ENCODE measurements around the gene MMS22L. TPM values are rescaled to one million over a fixed set of nuclear protein-coding genes. Genes with fewer than 3 reads are reported as not detected.

The MMS22L gene
- total and polyA plus RNA-seq, 10 of the 15 experiments (the other 5 are each of a cell fraction or from before 2014, with no cell fraction given) = 5.0 to 33.9 (median 18.7) TPM

- SMC1A ChIA-PET (ENCODE audit: uncharacterized antibody, unreplicated experiment) = interaction anchor here (0.8 kb wide), 1 partner anchor 148 kb away, joined by 3 read pairs; no protein-coding TSS in a partner anchor
- H3K4me2 ChIP-seq (ENCODE audit: control insufficient read depth, insufficient read depth) = no peak overlapping the region
- RAD21 ChIA-PET (ENCODE audit: unreplicated experiment) = no interaction called here
- no peak for DNase-seq (ENCODE audit: low read depth, low spot score)
- no peaks in the 10 kb centered on the region for H4K20me1 ChIP-seq (ENCODE audit: control insufficient read depth, insufficient read depth)
- ATAC-seq = no peak
- in situ Hi-C loops (cut with MboI) = no loop called here
- WGBS (ENCODE audit: insufficient coverage, insufficient replicate concordance, low lambda C conversion rate, missing lambda C conversion rate) = 28% methylated on average over 2 of the region's 2 CpGs
- BruUV-seq (replicated peaks) = no TSS peak
- TF ChIP-seq HCFC1 (IDR thresholded peaks at IDR 0.05; ENCODE audit: low read length) (no peak), SPI1 (IDR thresholded peaks at IDR 0.05; ENCODE audit: borderline replicate concordance, insufficient read depth, low read depth, low read length) (no peak), PAX5 (IDR thresholded peaks at IDR 0.05; ENCODE audit: borderline replicate concordance, low read depth, low read length) (no peak), RUNX3 (IDR thresholded peaks at IDR 0.05; ENCODE audit: low read length) (no peak), ZZZ3 (IDR thresholded peaks at IDR 0.05; ENCODE audit: control insufficient read depth, insufficient read length, low read depth) (no peak), RFX5 (IDR thresholded peaks at IDR 0.05; ENCODE audit: low read depth, low read length) (no peak), RCOR1 (conservative IDR thresholded peaks at IDR 0.05; ENCODE audit: low read depth, low read length) (no peak), BCL11A (IDR thresholded peaks at IDR 0.05; ENCODE audit: low read depth, low read length) (no peak), ZBED1 (IDR thresholded peaks at IDR 0.05; ENCODE audit: borderline replicate concordance) (no peak), TAF1 (IDR thresholded peaks at IDR 0.05; ENCODE audit: borderline replicate concordance, low read depth, low read length) (no peak), EGR1 (IDR thresholded peaks at IDR 0.05; ENCODE audit: borderline replicate concordance in 1 of 2, low read depth in 2 of 2, low read length in 2 of 2) (no peak), BMI1 (IDR thresholded peaks at IDR 0.05; ENCODE audit: borderline replicate concordance) (no peak), CBX5 (IDR thresholded peaks at IDR 0.05; ENCODE audit: low read depth) (no peak), JUNB (IDR thresholded peaks at IDR 0.05) (no peak), ZNF274 (IDR thresholded peaks at IDR 0.05; ENCODE audit: insufficient read depth, insufficient read length) (no peak), ASH2L (IDR thresholded peaks at IDR 0.05; ENCODE audit: borderline replicate concordance, low read depth) (no peak), ESRRA (IDR thresholded peaks at IDR 0.05; ENCODE audit: low read length) (no peak)
- TF ChIP-seq, protein P1, sequence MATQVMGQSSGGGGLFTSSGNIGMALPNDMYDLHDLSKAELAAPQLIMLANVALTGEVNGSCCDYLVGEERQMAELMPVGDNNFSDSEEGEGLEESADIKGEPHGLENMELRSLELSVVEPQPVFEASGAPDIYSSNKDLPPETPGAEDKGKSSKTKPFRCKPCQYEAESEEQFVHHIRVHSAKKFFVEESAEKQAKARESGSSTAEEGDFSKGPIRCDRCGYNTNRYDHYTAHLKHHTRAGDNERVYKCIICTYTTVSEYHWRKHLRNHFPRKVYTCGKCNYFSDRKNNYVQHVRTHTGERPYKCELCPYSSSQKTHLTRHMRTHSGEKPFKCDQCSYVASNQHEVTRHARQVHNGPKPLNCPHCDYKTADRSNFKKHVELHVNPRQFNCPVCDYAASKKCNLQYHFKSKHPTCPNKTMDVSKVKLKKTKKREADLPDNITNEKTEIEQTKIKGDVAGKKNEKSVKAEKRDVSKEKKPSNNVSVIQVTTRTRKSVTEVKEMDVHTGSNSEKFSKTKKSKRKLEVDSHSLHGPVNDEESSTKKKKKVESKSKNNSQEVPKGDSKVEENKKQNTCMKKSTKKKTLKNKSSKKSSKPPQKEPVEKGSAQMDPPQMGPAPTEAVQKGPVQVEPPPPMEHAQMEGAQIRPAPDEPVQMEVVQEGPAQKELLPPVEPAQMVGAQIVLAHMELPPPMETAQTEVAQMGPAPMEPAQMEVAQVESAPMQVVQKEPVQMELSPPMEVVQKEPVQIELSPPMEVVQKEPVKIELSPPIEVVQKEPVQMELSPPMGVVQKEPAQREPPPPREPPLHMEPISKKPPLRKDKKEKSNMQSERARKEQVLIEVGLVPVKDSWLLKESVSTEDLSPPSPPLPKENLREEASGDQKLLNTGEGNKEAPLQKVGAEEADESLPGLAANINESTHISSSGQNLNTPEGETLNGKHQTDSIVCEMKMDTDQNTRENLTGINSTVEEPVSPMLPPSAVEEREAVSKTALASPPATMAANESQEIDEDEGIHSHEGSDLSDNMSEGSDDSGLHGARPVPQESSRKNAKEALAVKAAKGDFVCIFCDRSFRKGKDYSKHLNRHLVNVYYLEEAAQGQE (IDR thresholded peaks at IDR 0.05; ENCODE audit: low read depth, low read length) = no peak
- TF ChIP-seq, protein P2, sequence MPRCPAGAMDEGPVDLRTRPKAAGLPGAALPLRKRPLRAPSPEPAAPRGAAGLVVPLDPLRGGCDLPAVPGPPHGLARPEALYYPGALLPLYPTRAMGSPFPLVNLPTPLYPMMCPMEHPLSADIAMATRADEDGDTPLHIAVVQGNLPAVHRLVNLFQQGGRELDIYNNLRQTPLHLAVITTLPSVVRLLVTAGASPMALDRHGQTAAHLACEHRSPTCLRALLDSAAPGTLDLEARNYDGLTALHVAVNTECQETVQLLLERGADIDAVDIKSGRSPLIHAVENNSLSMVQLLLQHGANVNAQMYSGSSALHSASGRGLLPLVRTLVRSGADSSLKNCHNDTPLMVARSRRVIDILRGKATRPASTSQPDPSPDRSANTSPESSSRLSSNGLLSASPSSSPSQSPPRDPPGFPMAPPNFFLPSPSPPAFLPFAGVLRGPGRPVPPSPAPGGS (IDR thresholded peaks at IDR 0.05; ENCODE audit: borderline replicate concordance, insufficient read depth, low read depth, low read length, poor library complexity, severe bottlenecking) = no peak
- TF ChIP-seq, protein P3, sequence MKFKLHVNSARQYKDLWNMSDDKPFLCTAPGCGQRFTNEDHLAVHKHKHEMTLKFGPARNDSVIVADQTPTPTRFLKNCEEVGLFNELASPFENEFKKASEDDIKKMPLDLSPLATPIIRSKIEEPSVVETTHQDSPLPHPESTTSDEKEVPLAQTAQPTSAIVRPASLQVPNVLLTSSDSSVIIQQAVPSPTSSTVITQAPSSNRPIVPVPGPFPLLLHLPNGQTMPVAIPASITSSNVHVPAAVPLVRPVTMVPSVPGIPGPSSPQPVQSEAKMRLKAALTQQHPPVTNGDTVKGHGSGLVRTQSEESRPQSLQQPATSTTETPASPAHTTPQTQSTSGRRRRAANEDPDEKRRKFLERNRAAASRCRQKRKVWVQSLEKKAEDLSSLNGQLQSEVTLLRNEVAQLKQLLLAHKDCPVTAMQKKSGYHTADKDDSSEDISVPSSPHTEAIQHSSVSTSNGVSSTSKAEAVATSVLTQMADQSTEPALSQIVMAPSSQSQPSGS (IDR thresholded peaks at IDR 0.05; ENCODE audit: low read length) = no peak
- no peak overlapping the region for H3K27ac ChIP-seq (ENCODE audit: control insufficient read depth, insufficient read depth)
- no peak for FAIRE-seq
- no peaks in the 10 kb centered on the region; the same call in 2 of the 3 replicates for H3K9me3 ChIP-seq (replicated peaks; ENCODE audit: control insufficient read depth, insufficient read depth, low read length)
- no peaks in the 10 kb centered on the region for H3K36me3 ChIP-seq (ENCODE audit: control insufficient read depth in 2 of 2, insufficient read depth in 2 of 2, low read length in 1 of 2)
- H3K79me2 ChIP-seq (ENCODE audit: control insufficient read depth, insufficient read depth, low read length) = no peaks in the 10 kb centered on the region
- POLR2A ChIA-PET = no interaction called here
- H3K4me3 ChIP-seq = no peak overlapping the region
- H3K4me1 ChIP-seq (ENCODE audit: control insufficient read depth, insufficient read depth, low read length) = no peaks in the 10 kb centered on the region
- intact Hi-C loops (cut with micrococcal nuclease; ENCODE audit: unreplicated experiment) = no loop called here
- H3K9ac ChIP-seq (ENCODE audit: control insufficient read depth, insufficient read depth, low read length) = no peak overlapping the region
- H2AFZ ChIP-seq (ENCODE audit: control insufficient read depth, low read depth, low read length) = no peak overlapping the region
- H3K27me3 ChIP-seq (replicated peaks in 1 of 2; ENCODE audit: control insufficient read depth in 2 of 2, insufficient read depth in 2 of 2, low read length in 1 of 2) = no peaks in the 10 kb centered on the region
- CTCF ChIA-PET = no interaction called here
Measured at GRCh38 chr6:97293198-97293696, 10.2 kb upstream of the MMS22L start.
